Fibroblast of skin of left biceps (primary cell): ENCODE results near the gene NCAPD3.
"Not testable (repeated sequence)": the region's sequence is repeated elsewhere in the genome, so short reads cannot be mapped to it uniquely, and the experiment has no call there.

ENCODE experiments used
- DNase-seq, 2 experiments: peaks; one replicate each; pipeline ENCODE4 v3.0.0-alpha.2; 2013; ENCODE audit warnings: low read depth in 2 of 2

The NCAPD3 gene

DNA sequence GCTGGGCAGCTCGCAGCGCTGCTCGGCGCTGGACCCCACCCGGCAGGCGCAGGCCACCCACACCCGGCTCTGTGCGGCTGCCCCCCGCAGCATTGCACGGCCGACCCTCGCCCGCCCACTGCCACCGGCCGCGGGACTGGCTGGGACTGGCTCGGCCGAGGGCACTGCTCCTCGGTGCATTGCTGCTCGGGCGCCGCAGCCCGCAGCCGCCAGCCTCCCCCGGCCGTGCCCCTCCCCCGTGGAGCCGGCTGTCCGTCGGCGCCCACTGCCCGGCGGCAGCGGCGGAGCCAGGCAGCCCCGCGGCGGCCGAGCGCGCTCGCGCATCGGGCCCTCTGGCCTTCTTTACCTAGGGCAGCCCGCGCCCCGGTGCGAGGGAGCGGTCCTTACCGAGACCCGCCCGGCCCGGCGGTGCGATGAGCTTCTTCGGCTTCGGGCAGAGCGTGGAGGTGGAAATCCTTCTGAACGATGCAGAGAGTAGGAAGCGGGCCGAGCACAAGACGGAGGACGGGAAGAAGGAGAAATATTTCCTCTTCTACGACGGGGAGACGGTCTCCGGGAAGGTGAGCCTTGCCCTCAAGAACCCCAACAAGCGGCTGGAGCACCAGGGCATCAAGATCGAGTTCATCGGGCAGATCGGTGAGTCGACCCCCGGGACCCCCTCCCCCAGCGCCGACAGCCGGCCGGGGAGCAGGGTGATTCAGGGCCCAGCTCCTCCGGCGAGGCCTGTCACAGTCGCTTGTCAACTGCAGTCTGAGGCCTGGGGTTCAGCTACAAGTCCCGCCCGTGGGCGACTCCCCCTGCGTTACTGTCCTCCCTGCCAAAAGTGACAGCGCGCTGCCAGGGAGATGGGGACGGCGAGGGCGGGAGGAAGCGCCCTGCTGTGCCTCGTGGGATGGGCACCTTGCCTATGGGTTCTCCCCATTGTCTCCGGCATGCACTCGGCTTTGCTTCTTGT lies 1.2 kb upstream of the NCAPD3 start:
- DNase-seq: no peak

DNA sequence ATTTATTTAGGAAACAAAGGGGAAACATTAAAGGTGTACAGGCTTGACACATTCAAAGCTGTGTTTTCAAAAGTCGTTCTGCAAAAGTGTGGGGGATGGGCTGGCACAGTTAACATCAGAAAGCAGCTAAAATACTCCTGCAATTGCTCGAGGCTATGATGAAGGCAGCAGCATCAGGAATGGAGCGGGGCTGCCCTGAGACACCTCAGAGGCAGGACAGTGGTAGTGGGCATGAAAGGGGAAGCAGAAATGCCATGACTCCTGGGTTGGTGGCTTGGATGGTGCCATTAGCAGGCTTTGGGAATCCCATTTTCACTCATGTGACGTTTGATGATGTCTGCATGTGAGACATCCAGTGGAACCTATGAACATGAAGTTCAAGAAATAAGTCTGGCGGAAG lies 646 bp downstream of the NCAPD3 start:
- no peak for DNase-seq

DNA sequence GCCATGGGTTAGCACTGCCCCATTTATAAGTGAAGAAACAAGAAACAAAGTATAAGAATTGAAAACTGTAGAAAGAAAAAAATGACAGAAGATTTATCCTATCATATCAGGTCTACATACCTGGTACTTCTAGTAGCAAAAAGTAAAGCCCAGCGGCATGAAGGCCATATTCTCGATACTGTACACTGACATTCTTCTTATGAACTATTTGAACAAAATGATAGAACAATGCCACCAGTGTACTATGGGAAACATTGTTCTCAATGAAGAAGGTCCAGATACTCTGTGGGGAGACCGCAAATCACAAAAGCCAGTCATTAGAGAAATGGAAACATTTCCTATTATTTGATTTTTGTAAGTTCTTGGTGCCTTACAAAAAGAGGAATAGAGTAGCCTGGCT lies 7.0 kb downstream of the NCAPD3 start:
- DNase-seq: no peak

DNA sequence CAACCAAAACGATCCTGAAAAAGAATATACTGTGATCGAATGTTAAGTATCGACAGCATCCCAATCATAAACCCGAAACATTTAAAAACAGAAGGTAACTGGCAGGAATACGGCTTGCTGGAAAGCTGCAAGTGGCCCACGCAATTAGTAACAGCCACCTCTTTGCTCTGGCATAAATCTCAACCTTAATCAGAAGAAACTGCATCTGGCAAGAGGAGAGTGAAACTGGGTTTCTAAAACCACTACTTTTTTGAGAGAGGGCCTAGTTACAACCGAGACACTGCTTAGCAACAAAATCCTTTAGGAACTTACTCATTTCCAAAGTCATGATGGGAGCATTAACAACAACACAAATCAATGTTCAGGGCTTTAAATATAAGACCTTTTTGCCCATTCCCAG lies 7.9 kb downstream of the NCAPD3 start:
- no peak for DNase-seq

DNA sequence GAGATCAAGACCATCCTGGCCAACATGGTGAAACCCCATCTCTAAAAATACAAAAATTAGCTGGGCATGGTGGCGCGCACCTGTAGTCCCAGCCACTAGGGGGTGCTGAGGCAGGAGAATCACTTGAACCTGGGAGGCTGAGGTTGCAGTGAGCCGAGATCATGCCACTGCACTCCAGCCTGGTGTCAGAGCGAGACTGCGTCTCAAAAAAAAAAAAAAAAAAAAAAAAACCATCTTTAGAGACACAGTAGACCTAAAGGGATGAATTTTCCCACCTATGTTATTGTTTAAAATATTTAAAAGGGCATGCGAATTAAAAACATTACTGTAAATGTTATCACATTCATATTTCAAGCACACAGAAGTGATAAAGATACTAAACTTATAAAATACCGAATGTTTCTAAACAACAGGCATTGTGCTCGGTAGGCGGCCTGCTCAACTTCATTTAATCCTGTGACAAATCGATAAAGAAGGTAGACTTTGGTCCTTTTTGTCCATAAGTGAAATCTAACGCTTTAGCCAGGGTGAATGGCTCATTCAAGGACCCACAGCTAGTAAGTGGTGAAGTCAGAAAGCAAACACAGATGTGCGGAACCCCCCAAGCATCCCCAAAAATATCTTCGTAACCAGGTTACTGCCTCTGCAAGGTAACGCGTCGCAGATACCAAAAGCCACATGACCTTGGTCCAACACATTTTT lies 16.1 kb downstream of the NCAPD3 start:
- no peak for DNase-seq

DNA sequence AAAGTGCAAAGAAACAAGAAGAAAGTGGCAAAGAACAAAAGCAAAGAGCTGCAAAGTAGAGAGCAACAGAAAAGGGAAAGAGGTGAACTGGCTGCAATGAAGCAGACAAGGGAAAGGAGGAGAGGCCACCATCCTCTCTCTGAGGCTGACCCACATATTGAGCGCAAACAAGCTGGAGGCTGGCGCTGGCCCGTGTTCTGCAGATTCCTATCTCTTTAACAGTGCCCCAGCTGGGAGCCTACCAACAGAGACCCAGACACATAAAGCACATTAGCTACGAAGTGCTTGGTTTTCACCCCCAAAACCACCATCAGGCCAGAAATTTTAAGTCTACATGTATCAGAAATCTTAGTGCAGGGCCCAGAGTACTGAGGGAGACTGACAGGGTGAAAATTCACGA lies 17.6 kb downstream of the NCAPD3 start:
- no peak for DNase-seq

DNA sequence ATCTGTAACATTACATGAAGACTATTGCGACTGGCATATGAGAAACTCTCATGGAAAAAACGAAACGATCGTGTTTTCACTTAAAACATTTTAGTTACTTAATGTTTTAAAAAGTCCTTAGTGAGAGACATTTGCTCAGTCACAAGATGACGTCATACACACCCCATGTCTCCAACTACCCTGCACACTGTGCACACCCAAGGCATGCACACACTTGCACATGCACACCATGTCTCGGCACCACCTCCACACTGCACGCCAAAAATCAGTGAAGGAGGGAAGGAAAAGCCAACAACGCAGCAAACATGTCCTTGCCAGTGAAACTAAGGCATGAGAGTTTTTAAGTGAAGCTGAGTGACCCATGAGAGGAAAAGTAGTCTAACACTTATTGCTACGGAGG lies 18.0 kb downstream of the NCAPD3 start:
- DNase-seq: no peak

DNA sequence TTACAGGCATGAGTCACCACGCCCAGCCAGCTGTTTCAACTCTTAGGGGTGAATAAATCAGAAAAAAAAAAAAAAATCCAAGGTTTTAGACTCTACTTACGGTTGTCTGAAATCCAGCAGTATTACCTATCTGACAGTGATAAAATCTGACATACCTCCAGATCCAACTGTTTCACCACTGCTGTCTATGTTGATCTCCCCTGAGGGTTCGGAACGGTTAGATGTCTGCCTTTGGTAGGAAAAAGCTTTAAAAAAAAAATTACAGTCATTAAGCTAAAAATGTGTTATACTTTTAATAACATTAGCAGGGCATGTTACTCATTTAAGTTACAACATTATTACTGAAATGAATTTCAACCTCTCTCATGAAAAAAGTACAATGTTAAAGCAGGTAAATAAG lies 21.1 kb downstream of the NCAPD3 start:
- no peak for DNase-seq

DNA sequence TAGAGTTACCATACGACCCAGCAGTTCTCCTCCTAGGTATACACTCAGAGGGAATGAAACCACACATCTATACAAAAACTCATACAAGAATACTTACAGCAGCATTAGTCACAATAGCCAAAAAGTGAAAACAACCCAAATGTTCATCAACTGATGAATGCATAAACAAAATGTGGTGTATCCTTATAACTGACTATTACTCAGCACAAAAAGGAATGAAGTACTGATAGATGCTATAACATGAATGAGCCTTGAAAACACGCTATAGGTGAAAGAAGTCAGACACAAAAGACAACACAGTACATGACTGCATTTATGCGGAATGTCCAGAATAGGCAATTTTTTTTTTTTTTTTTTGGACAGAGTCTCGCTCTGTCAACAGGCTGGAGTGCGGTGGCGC lies 23.1 kb downstream of the NCAPD3 start:
- no peak for DNase-seq

DNA sequence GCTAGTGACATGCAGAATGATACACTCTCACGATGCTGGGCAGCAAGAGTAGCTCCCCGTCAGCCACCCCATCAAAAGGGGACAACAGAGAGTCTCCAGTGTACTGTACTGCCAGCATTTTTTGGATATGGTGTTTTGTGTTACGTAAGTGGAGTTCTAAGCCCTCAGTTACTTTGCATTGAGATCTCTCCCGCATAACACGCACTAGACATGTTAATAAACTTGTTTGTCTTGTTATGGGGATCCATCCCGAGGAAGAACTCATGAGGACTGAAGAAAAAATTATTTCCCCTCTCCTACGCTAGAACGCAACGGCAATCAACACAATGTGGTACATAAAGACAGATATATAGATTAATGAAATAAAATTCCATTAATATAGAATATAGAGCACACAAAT lies 24.2 kb downstream of the NCAPD3 start:
- no peak for DNase-seq

DNA sequence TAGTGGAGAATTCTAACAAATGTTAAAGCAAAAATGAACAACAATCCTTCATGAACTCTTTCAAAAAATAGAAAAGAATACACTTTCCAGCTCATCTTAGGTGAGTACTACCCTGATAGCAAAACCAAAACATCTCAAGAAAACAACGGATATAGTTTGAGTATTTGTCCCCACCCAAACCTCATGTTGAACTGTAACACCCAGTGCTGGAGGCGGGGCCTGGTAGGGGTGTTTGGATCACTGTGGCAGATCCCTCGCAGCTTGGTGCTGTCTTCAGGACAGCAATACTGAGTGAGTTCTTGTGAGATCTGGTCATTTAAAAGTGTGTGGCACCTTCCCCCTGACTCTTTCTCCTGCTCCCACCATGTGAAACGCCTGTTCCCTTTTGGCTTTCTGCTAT lies 27.0 kb downstream of the NCAPD3 start:
- DNase-seq: no peak

DNA sequence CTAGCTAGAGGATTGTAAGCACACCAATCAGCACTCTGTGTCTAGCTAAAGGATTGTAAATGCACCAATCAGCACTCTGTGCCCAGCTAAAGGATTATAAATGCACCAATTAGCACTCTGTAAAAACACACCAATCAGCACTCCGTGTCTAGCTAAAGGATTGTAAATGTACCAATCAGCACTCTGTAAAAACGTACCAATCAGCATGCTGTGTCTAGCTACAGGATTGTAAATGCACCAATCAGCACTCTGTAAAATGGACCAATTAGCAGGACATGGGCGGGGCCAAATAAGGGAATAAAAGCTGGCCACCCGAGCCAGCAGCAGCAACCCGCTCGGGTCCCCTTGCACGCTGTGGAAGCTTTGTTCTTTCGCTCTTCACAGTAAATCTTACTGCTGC lies 35.7 kb downstream of the NCAPD3 start:
- not testable (repeated sequence) for DNase-seq

DNA sequence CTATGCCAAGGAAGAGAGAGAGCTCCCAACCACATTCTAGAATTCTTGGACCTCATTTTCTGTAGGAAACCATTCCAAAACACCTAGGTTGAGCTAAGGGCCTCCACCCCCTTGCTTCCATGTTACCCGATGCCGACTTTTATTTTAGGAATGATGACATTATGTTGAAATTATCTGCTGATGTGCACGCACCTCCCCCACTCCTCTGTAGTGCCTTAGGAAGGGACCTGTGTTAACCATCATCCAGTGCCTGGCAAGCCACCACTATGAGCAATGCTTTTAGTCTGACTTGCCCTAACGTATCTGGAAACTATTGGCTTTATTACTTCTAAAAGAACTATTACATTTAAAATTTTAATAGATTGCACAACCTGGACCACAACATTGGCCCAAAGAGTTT lies 42.1 kb downstream of the NCAPD3 start:
- peak; percentile 23 for DNase-seq

DNA sequence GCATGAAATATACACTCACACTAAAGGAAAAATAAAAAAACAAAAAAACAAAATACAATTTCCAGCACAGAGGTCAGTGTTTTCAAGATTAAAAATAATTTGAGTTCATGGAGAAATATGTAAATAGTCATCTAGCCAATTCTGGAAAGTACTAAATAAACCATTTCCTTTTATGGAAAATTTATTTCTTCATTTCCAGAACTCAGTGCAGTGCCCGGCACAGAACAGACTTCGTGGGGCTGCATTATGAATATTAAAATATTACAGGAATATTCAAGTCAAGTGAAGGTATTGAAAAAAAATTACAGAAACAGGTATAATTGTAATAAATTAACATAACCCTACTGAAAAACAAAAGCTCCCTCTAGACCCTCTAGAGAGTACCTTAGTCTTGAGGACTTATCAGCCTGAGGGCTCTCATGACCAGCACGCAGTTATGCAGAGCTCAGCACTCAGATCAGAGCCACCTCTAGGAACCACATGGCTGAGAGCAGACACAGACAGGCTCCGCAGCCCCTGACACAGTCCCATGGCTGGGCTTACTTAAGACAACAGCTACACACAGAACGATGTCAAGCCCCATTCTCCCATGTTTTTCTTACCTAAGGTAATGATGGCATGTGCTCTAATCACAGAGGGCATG lies 45.6 kb downstream of the NCAPD3 start:
- DNase-seq: no peak

DNA sequence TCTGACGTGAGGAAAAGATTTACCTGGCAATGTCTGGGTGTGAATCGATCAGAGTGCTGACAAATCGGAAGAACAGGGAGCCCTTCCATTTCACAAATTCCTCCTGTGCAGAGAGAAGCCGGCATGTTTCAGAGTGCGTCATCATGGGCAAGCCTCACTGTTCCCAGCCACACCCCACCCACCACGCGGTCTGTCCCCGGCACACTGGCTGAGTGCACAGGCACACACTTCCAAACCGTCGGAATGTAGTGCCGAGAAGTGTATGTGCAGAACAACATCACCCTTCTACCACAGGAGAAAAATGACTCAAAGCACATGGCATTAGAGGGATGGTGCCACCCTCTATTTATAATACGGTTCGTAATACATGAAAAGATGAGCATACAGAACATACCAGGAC lies 47.5 kb downstream of the NCAPD3 start:
- no peak for DNase-seq

DNA sequence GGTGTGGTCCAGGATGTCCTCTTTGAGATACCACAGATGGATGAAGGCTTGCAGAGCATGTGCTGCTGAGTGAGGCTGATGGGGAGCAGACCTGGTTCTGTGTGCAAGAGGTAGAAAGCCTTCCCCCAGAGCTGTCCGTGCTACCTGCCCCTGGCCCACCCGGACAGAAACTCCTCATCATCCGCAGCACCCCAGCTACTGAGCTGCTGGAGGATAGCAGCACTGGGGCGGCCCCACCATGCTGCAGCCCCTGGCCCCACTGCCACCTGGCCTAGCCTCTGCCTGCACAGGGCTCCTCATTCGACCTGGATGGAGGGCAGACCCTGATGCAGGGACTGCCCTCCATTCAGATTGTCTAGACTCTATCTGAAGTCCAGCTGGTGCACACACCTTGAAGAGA lies 50.5 kb downstream of the NCAPD3 start:
- DNase-seq: no peak

DNA sequence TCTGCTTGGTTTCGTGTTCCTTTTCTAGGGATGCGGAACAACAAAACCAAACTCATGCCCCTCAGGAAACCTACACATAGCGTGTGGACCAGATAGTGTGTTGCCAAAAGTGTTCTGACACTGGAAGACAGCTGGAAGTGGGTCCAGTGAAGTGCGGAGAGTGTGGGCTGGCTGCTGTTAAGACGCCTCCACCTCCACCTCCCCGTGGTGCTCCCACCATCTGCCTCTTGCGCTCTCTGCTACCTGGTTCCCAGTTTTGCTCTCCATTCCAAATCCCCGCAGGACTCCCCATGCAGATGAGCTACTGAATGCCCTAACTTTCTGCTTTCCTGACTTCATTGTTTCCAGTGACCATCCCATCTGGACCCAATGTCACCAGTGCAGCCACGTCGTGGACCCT lies 51.8 kb downstream of the NCAPD3 start:
- no peak for DNase-seq

DNA sequence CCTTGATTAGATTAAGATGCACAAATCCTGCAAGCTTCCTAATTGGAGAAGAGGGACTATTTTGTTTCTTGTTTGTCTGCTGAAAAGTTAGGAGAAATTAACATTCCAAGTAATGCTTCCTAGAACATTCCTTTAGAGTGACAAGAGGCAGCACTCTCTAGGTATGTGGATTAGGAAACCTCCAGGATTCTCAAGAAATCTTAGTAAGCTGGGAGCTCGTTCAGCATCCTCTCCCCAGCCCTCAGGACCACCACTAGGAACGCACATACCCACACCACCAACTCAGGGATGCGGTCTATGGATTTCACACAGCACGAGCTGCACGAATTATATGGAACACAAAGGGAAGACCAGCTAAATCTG lies 52.9 kb downstream of the NCAPD3 start:
- DNase-seq: peak in 1 of 2 experiments; percentile 4

DNA sequence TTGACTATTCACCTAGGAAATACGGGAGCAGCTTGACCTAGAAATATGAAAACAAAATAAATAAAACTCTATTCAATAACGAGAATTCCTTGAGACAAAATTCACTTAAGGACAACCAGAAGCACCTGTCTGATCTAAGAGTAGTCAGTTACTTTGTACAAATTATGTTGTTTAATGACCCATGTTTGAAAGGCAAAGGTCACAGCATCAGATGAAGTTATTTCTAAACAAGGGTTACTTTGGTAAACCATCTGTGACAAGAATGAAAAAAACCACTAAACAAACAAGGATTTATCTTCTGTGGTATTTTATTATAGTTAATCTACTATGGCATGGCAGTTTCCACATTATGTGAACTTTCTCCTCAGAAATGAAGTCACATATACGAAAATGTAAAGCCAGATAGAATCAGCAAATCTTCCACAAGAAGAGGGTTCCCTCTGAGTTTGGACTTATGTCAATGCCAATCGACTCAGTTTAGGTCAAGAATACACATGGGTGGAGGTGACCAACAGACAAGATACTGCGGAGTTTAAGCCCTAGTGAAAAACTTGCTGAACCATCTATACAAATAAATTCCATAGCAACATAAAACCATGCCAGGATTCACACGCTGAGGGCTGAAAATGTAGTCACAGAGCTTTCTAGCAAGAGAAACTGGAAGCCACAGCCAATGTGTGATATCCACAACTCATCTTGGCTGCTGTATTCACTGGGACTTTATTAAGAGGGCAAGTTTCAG lies 53.4 kb downstream of the NCAPD3 start:
- DNase-seq: no peak

DNA sequence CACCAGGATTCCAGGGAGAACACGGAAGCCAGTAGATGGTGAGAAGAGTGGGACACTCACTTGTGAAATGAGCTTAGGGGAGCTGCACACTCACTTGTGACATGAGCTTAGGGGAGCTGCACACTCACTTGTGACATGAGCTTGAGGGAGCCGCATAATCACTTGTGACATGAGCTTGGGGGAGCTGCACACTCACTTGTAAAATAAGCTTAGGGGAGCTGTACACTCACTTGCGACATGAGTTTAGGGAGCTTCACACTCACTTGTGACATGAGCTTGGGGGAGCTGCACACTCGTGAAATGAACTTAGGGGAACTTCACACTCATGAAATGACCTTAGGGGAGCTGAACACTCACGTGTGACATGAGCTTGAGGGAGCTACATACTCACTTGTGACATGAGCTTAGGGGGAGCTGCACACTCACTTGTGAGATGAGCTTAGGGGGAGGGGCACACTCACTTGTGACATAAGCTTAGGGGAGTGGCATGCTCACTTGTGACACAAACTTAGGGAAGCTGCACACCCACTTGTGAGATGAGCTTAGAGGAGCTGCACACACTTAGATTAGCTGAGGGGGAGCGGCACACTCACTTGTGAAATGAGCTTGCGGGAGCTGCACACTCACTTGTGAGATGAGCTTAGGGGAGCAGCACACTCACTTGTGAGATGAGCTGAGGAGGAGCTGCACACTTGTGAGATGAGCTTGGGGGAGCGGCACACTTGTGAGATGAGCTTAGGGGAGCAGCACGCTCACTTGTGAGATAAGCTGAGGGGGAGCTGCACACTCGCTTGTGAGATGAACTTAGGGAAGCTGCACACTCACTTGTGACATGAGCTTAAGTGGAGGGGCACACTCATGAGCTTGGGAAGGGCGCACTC lies 59.0 kb downstream of the NCAPD3 start:
- no peak for DNase-seq

DNA sequence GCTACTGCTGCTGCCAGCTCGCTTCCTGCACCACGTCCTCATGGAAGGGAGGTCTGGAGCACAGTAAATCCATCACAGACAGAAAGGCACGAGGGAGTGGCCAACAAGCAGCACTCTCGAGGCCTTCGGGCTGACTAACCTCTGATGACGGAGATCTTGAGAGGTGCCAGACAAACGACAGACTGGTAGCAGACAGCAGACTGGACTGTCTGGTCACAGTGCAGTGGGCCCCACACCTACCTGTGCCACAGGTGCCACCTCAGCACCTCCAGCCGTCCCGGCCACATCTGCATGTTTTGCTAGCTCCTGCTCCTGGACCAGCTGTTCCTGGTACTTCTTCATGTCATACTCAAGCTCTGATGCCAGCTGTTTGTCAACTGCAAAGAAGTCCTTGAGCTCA lies 64.1 kb downstream of the NCAPD3 start:
- DNase-seq: no peak
